ENCODE results near the gene NUTM2G.
"Not testable (repeated sequence)": the region's sequence is repeated elsewhere in the genome, so short reads cannot be mapped to it uniquely, and the experiment has no call there.

The NUTM2G gene

DNA sequence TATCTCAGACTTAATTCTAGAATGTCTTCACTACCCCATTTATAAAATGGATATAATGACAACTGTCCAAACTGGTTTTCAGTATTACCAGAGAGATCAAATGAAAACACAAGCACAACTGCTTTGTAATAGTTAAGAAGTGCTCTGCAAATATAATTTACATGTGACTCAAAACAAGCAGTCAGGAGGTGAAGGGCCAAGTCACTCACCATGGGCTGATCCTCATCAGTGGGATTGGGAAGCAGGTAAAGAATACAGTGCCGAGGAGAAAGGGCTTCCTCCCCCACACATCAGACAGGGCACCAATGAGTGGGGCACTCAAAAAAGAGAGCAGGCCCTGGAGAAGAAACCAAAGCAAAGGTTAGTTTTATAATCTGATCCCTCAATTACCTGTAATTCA is 20.7 kb downstream of the NUTM2G start:
- DNase-seq: not testable (repeated sequence)

DNA sequence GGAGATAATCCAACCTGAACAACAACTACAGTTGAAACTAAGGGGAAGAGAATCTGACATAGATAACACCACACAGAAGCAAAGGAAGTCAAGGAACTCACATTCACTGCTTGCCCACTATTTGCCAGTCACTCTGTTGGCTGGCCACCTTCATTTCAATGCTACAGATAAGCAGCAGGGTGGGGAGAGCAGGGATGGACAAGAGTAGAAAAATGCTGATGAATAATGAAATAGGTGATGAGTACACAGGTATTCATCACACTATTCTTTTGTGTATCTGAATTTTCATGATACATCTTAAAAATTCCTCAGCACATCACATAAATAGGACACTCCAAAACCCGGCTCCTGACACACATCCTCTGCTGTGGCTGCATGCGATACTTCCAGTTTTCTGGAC is 21.9 kb downstream of the NUTM2G start:
- DNase-seq: not testable (repeated sequence)

DNA sequence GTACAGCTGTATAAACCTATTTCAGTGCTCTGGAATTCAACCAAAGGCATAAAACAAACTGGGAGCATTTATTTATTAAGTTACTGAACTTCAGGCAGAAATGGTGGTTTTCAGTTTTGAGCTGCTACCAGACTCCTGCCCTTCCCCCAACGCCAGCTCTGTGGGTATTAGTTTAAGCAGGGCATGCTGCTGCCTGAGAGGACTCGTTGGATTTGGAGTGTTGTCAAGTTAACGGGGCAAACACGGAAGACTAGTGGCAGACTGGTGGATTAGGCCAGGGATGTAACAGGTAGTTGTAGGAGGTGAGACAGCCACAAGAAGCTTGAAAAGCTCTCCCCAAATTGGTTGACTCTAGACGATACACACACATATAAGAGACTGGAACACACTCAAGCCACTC is 38.9 kb downstream of the NUTM2G start:
- DNase-seq: not testable (repeated sequence)

DNA sequence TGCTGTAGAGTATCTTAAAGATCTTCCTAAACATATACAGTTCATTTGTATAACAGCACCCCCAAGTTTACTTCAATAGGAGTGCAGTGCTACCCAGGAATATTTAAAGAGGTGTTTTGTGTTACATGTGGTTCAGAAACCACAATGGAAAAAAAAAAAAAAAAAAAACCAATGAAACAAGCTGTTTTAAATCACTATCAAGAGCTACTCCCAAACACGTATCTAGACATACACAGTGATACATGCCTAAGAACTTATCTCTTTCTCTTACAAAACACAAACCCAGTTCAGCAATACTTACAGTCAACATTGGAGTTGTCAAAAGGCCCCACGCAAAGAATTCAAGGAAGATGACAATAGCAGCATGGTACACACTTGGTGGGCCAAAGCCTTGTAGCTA is 43.9 kb downstream of the NUTM2G start:
- not testable (repeated sequence) for DNase-seq

DNA sequence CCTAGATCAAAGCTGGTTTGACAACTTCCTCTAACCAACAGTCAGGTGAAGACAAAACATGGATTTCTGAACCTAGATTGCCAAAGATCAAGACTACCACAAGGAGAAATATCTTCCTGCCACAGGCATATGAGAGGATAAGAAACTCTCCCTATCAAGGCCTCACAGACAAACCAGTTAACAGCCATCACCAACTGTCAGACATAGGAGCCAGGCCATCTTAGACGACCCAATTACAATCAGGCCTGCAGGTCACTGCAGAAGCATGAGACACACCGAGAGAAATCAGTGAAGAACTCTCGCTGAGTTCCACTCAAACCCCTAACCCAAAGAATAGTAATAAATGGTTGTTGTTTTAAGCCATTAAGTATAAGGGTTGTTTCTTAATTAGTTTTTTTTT is 45.4 kb downstream of the NUTM2G start:
- DNase-seq: not testable (repeated sequence)

DNA sequence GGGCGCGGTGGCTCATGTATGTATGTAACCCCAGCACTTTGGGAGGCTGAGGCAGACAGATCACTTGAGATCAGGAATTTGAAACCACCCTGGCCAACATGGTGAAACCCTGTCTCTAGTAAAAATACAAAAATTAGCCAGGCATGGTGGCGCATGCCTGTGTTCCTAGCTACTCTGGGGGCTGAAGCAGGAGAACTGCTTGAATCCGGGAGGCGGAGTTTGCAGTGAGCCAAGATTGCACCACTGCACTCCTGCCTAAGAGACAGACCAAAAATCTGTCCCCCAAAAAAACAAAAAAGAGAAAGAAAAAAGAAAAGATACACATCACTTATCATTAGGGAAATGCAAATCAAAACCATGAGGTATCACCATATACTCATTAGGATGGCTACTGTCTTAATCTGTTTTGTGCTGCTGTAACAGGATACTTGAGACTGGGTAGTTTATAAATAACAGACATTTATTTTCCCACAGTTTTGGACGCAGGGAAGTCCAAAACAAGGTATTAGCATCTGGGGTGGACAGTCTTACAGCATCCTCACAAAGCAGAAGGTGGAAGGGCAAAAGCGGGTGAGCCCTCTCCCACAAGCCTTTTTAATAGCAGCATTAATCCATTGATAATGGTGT is 55.0 kb downstream of the NUTM2G start:
- not testable (repeated sequence) for DNase-seq

DNA sequence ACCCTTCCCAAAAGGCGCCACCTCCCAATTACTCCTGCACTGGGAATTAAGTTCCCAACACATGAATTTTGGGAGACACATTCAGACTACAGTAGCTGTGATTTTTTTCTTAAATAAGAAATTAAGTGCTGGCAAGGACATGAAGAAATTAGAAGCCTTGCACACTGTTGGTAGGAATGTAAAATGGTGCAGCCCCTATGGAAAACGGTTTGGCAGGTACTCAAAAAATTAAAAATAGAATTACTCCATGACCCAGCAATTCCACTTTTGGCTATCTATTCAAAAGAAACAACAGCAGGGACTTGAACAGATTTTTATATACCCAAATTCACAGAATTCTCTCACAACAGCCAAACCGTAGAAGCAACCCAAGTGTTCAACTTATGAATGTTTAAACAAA is 55.5 kb downstream of the NUTM2G start:
- not testable (repeated sequence) for DNase-seq

DNA sequence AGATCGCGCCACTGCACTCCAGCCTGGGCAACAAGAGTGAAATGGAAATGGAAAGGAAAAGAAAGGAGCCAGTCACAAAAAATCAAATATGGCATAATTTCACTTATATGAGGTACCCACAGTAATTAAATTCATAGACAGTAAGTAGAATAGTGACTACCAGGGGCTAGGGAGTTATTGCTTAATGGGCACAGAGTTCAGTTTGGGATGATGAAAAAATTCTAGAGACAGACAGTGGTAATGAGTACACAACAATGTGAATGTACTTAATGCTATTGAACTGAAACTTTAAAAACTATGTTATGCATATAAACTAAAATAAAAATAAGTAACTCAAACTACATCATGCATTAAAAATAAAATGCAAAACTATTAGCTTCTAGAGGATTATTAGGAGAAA is 56.2 kb downstream of the NUTM2G start:
- DNase-seq: not testable (repeated sequence)

Measured in activated CD4-positive, alpha-beta T cell treated with anti-CD3 and anti-CD28 coated beads for 1 hour (primary cell).